PFSK-1 (cell line): ENCODE measurements around the gene TANC2.

ENCODE experiments used
- FOXP2 ChIP-seq: optimal IDR thresholded peaks from 2 replicates; pipeline ENCODE3; 2011; ENCODE audit warnings: borderline replicate concordance, control low read depth, inconsistent platforms; ENCODE audit not compliant: insufficient read depth; ENCODE audit errors: extremely low read length, extremely low read depth
- POLR2AphosphoS5 ChIP-seq: IDR thresholded peaks from 2 replicates; pipeline ENCODE4 v1.6.1; 2012; ENCODE audit warnings: low read depth, mild to moderate bottlenecking, control low read depth, low read length, moderate library complexity
- REST ChIP-seq, 2 experiments: IDR thresholded peaks; 2 replicates each; pipeline versions ENCODE4 v1.6.1 to v1.8.0; 2011 to 2012; ENCODE audit warnings: low read depth in 2 of 2, low read length in 2 of 2, control low read depth in 1 of 2, inconsistent platforms in 1 of 2, mild to moderate bottlenecking in 1 of 2, moderate library complexity in 1 of 2; ENCODE audit not compliant: insufficient read depth in 1 of 2
- SIN3A ChIP-seq: IDR thresholded peaks from 2 replicates; pipeline ENCODE4 v1.6.1; 2012; ENCODE audit warnings: mild to moderate bottlenecking, low read length, moderate library complexity, borderline replicate concordance; ENCODE audit not compliant: insufficient read depth
- TAF1 ChIP-seq: IDR thresholded peaks from 2 replicates; pipeline ENCODE4 v1.6.1; 2012; ENCODE audit warnings: low read length, control low read depth, borderline replicate concordance; ENCODE audit not compliant: insufficient read depth

Gene TANC2

GRCh38 chr17:62966426-62967204 lies 580 bp downstream of the TANC2 start:
- TF ChIP-seq FOXP2 (peak; percentile 15), POLR2AphosphoS5 (no peak)

- TF ChIP-seq SIN3A (no peak), FOXP2 (no peak), TAF1 (no peak), POLR2AphosphoS5 (no peak), REST (IDR thresholded peaks at IDR 0.05; ENCODE audit: insufficient read depth in 1 of 2, low read depth in 2 of 2, low read length in 2 of 2) (no peak)
These were observed 1.1 kb downstream of the TANC2 start for GRCh38 chr17:62967205-62967529.

GRCh38 chr17:62968445-62968923 lies 2.4 kb downstream of the TANC2 start:
- no peak for TF ChIP-seq REST (IDR thresholded peaks at IDR 0.05; ENCODE audit: insufficient read depth in 1 of 2, low read depth in 2 of 2, low read length in 2 of 2)
- TF ChIP-seq SIN3A = no peak
- no peak for TF ChIP-seq POLR2AphosphoS5
- no peak for TF ChIP-seq FOXP2
- TF ChIP-seq TAF1 = no peak

GRCh38 chr17:62970610-62971009 lies 4.6 kb downstream of the TANC2 start:
- no peak for TF ChIP-seq FOXP2
- no peak for TF ChIP-seq POLR2AphosphoS5
- no peak for TF ChIP-seq TAF1
- TF ChIP-seq SIN3A = no peak
- TF ChIP-seq REST (IDR thresholded peaks at IDR 0.05; ENCODE audit: insufficient read depth in 1 of 2, low read depth in 2 of 2, low read length in 2 of 2) = no peak

GRCh38 chr17:62971853-62972252 lies 5.8 kb downstream of the TANC2 start:
- TF ChIP-seq FOXP2 = no peak

- no peak for TF ChIP-seq SIN3A
- TF ChIP-seq POLR2AphosphoS5 = no peak
- TF ChIP-seq TAF1 = no peak
- no peak for TF ChIP-seq FOXP2
- TF ChIP-seq REST (IDR thresholded peaks at IDR 0.05; ENCODE audit: insufficient read depth in 1 of 2, low read depth in 2 of 2, low read length in 2 of 2) = no peak
These were observed 8.8 kb downstream of the TANC2 start for GRCh38 chr17:62974788-62975187.
